Progenitor cell of endocrine pancreas (in vitro differentiated cells): ENCODE data around the gene RAPGEF4. TPM values are rescaled to one million over a fixed set of nuclear protein-coding genes. Genes with fewer than 3 reads are reported as not detected.
"Not testable (repeated sequence)": the region's sequence is repeated elsewhere in the genome, so short reads cannot be mapped to it uniquely, and the experiment has no call there.

ENCODE experiments used
- DNase-seq: peaks from one replicate; pipeline ENCODE4 v3.0.0; 2021; ENCODE audit warnings: low spot score; ENCODE audit not compliant: unreplicated experiment
- H3K27ac Mint-ChIP-seq: 2 replicates; pipeline ENCODE4 v1.8.0; 2021; ENCODE audit warnings: mild to moderate bottlenecking, moderate library complexity, mixed read lengths
- H3K27me3 Mint-ChIP-seq: 2 replicates; pipeline ENCODE4 v1.8.0; 2021; ENCODE audit warnings: mixed read lengths
- H3K36me3 Mint-ChIP-seq: 2 replicates; pipeline ENCODE4 v1.8.0; 2022; ENCODE audit warnings: mixed read lengths; ENCODE audit not compliant: insufficient read depth
- H3K4me1 Mint-ChIP-seq: 2 replicates; pipeline ENCODE4 v1.8.0; 2021; ENCODE audit warnings: low read depth, mixed read lengths
- H3K4me3 Mint-ChIP-seq: 2 replicates; pipeline ENCODE4 v1.8.0; 2021; ENCODE audit warnings: low read depth, mild to moderate bottlenecking, moderate library complexity, mixed read lengths
- H3K9me3 Mint-ChIP-seq: 2 replicates; pipeline ENCODE4 v1.8.0; 2021; ENCODE audit warnings: low read depth, mixed read lengths
- CTCF ChIP-seq: fragments of 200-600 bp; sonication (generic); IDR thresholded peaks from one replicate; pipeline ENCODE4 v1.5.0; 2021; ENCODE audit warnings: antibody characterized with exemption, mild to moderate bottlenecking; ENCODE audit not compliant: unreplicated experiment
- total RNA-seq: library from RNA; stranded (reverse); gene quantifications from 2 replicates; pipeline ENCODE4 v1.2.1, GENCODE V29; 2021

RAPGEF4 gene
- total RNA-seq, 1 donor from 2014 or later: 8.6 TPM

GRCh38 chr2:172791953-172792352, 56.3 kb downstream of the RAPGEF4 start:
- H3K4me3 Mint-ChIP-seq: no peak overlapping the region
- TF ChIP-seq CTCF: no peak
- no peaks in the 10 kb centered on the region for H3K9me3 Mint-ChIP-seq
- no peaks in the 10 kb centered on the region for H3K27me3 Mint-ChIP-seq
- H3K27ac Mint-ChIP-seq: no peak overlapping the region
- no peak for DNase-seq
- no peaks in the 10 kb centered on the region for H3K36me3 Mint-ChIP-seq
- H3K4me1 Mint-ChIP-seq: no peaks in the 10 kb centered on the region

GRCh38 chr2:172792711-172793110, 57.1 kb downstream of the RAPGEF4 start:
- no peak for DNase-seq
- Mint-ChIP-seq H3K9me3 (no peaks in the 10 kb centered on the region), H3K27me3 (no peaks in the 10 kb centered on the region), H3K4me3 (no peak overlapping the region), H3K36me3 (no peaks in the 10 kb centered on the region), H3K4me1 (no peaks in the 10 kb centered on the region), H3K27ac (no peak overlapping the region)
- no peak for TF ChIP-seq CTCF

DNA sequence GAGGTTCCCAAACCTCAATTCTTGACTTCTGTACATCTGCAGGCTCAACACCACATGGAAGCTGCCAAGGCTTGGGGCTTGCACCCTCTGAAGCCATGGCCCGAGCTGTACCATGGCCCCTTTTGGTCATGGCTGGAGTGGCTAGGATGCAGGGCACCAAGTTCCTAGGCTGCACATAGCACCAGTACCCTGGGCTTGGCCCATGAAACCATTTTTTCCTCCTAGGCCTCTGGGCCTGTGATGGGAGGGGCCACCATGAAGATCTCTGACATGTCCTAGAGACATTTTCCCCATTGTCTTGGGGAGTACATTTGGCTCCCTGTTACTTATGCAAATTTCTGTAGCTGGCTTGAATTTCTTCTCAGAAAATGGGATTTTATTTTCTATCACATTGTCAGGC, 67.7 kb downstream of the RAPGEF4 start:
- not testable (repeated sequence) for DNase-seq, H3K27me3 Mint-ChIP-seq, H3K4me1 Mint-ChIP-seq, H3K27ac Mint-ChIP-seq, H3K4me3 Mint-ChIP-seq
- H3K9me3 Mint-ChIP-seq: peaks cover 19% of the 10 kb centered on the region
- peaks cover 30% of the 10 kb centered on the region for H3K36me3 Mint-ChIP-seq

GRCh38 chr2:172804423-172804822, 68.8 kb downstream of the RAPGEF4 start:
- Mint-ChIP-seq H3K4me3 (no peak overlapping the region), H3K36me3 (peaks cover 30% of the 10 kb centered on the region), H3K27me3 (no peaks in the 10 kb centered on the region), H3K27ac (no peak overlapping the region), H3K9me3 (peaks cover 19% of the 10 kb centered on the region), H3K4me1 (peaks cover 5% of the 10 kb centered on the region)
- no peak for TF ChIP-seq CTCF
- DNase-seq: no peak

DNA sequence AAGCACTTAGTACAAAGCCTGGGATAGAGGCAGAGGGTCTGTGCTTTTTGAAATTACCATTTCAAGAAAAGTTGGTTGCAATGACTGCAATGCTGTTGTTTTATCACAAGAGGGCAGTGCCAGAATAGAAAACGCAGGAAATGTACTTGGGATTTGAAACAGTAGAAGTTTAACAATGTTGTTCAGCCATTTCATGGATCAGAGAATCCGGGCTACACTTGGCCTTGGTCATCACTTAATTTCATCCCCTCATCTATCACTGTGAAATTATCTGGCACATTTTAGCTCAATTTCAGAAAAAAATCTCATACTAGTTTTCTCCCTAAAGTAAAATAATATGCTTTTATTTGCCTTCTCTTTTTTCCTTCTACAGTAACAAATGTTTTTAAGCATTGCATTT, 70.8 kb downstream of the RAPGEF4 start:
- peaks cover 21% of the 10 kb centered on the region for H3K36me3 Mint-ChIP-seq
- peak; percentile 94 for TF ChIP-seq CTCF
- no peak overlapping the region for H3K4me3 Mint-ChIP-seq
- H3K4me1 Mint-ChIP-seq: peaks cover 5% of the 10 kb centered on the region
- peaks cover 19% of the 10 kb centered on the region for H3K9me3 Mint-ChIP-seq
- no peak overlapping the region for H3K27ac Mint-ChIP-seq
- H3K27me3 Mint-ChIP-seq: no peaks in the 10 kb centered on the region
- no peak for DNase-seq

GRCh38 chr2:172806996-172807395, 71.4 kb downstream of the RAPGEF4 start:
- no peak overlapping the region for H3K4me3 Mint-ChIP-seq
- H3K4me1 Mint-ChIP-seq: peaks cover 5% of the 10 kb centered on the region
- no peak for DNase-seq
- no peak overlapping the region for H3K27ac Mint-ChIP-seq
- H3K27me3 Mint-ChIP-seq: no peaks in the 10 kb centered on the region
- H3K36me3 Mint-ChIP-seq: peaks cover 19% of the 10 kb centered on the region
- H3K9me3 Mint-ChIP-seq: peaks cover 15% of the 10 kb centered on the region
- TF ChIP-seq CTCF: no peak
